SH-SY5Y (cell line): Measurements from ENCODE around the gene PKP4.

Experiments used
- GATA2 ChIP-seq: IDR thresholded peaks from 2 replicates; pipeline ENCODE4 v1.6.1; 2011; ENCODE audit warnings: mild to moderate bottlenecking, low read depth, low read length
- GATA3 ChIP-seq: IDR thresholded peaks from 2 replicates; pipeline ENCODE4 v1.6.1; 2011; ENCODE audit warnings: low read depth, mild to moderate bottlenecking, low read length, moderate library complexity

DNA sequence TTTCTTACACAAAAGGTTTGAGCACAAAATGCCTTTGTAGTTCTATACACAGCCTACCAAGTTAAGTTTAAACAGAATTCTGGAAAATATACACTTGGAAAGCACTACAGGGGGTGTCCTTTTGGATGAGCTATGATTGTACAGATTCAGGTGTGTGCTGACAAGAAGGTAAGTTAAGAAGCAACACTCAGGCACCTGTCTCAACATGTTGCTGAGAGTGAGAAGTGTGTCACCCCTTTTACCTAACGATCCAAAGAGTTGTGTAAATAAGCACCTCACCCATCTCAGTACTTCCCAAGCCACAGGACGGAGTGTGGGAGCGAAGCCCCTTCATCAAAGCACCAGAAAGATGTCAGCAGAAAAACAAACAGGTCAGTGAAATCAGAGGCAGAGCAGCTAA is 228.9 kb downstream of the PKP4 start:
- TF ChIP-seq GATA2 (no peak), GATA3 (no peak)
